Lower leg skin (tissue), 3 donors: ENCODE measurements around the gene KCNMA1.

Experiments used
- CTCF ChIP-seq, 3 donors: fragments of 450-650 bp; IDR thresholded peaks; one replicate each; pipeline ENCODE4 v1.5.1; 2016; ENCODE audit warnings: antibody characterized with exemption in 3 of 3, mild to moderate bottlenecking in 3 of 3, moderate library complexity in 2 of 3
- POLR2A ChIP-seq, 2 donors: fragments of 450-650 bp; IDR thresholded peaks; one replicate each; pipeline ENCODE4 v1.6.1; 2016 to 2017; ENCODE audit warnings: antibody characterized with exemption in 2 of 2, mild to moderate bottlenecking in 1 of 2, moderate library complexity in 1 of 2

GRCh38 chr10:76887223-76888010 is 750.2 kb downstream of the KCNMA1 start:
- TF ChIP-seq POLR2A (IDR thresholded peaks at IDR 0.05): no peak
- no peak for TF ChIP-seq CTCF (IDR thresholded peaks at IDR 0.05)
